SK-N-SH (cell line): ENCODE data around the gene TROAP. TPM values are rescaled to one million over a fixed set of nuclear protein-coding genes. Genes with fewer than 3 reads are reported as not detected.

Source experiments
- CTCF ChIA-PET: fragments of 300-600, 350-600 bp; formaldehyde crosslinking; extraction: SDS; loops from one replicate; lab custom pipeline; 2021; lab: Yijun Ruan, JAX
- POLR2A ChIA-PET: fragments of 350-600 bp; sonication (Branson Sonifier 250); formaldehyde crosslinking; extraction: SDS; loops from one replicate; lab custom pipeline; 2020; ENCODE audit warnings: antibody characterized with exemption, inconsistent platforms; lab: Yijun Ruan, JAX
- DNase-seq: peaks from one replicate; pipeline ENCODE4 v3.0.0; 2012
- H2AFZ ChIP-seq: fragments of 200-600 bp; sonication (generic); 2 replicates; pipeline ENCODE4 v1.8.1; 2016; ENCODE audit warnings: antibody characterized with exemption, mild to moderate bottlenecking, low read depth
- H3F3A ChIP-seq: fragments of 200-600 bp; sonication (generic); replicated peaks from 2 replicates; pipeline ENCODE3; 2016; ENCODE audit warnings: antibody characterized with exemption, mild to moderate bottlenecking; ENCODE audit not compliant: insufficient read depth
- H3K27ac ChIP-seq, 2 experiments: fragments of 200-500 bp in 1 of 2; fragments of 200-600 bp in 1 of 2; sonication (Bioruptor generic) in 1 of 2; sonication (generic), shearing (Covaris generic) in 1 of 2; 2 replicates each; pipeline versions ENCODE4 v1.5.1 to v1.6.1; 2014 to 2016; ENCODE audit warnings: low read depth in 2 of 2, inconsistent platforms in 1 of 2, low read length in 1 of 2, mild to moderate bottlenecking in 1 of 2, mixed read lengths in 1 of 2
- H3K27me3 ChIP-seq: fragments of 200-600 bp; sonication (generic), shearing (Covaris generic); 2 replicates; pipeline ENCODE4 v1.6.1; 2016; ENCODE audit warnings: mixed run types; ENCODE audit not compliant: insufficient read depth
- H3K36me3 ChIP-seq, 2 experiments: fragments of 200-500 bp in 1 of 2; fragments of 200-600 bp in 1 of 2; sonication (Bioruptor generic) in 1 of 2; sonication (generic) in 1 of 2; replicated peaks in 1 of 2; 2 replicates each; pipeline versions ENCODE3 to v1.5.1; 2014 to 2016; ENCODE audit warnings: low read length in 1 of 2, mild to moderate bottlenecking in 1 of 2; ENCODE audit not compliant: insufficient read depth in 2 of 2, control insufficient read depth in 1 of 2
- H3K4me1 ChIP-seq, 2 experiments: fragments of 200-500 bp in 1 of 2; fragments of 200-600 bp in 1 of 2; sonication (Bioruptor generic) in 1 of 2; sonication (generic), shearing (Covaris generic) in 1 of 2; 2 replicates each; pipeline versions ENCODE4 v1.5.1 to v1.6.1; 2014 to 2016; ENCODE audit warnings: low read depth in 1 of 2, low read length in 1 of 2, mixed run types in 1 of 2; ENCODE audit not compliant: insufficient read depth in 2 of 2, control insufficient read depth in 1 of 2
- H3K4me2 ChIP-seq: fragments of 200-600 bp; sonication (generic), shearing (Covaris generic); 2 replicates; pipeline ENCODE4 v1.6.1; 2017; ENCODE audit warnings: mixed run types
- H3K4me3 ChIP-seq, 2 experiments: fragments of 200-500 bp in 1 of 2; fragments of 200-600 bp in 1 of 2; sonication (Bioruptor generic) in 1 of 2; sonication (generic), shearing (Covaris generic) in 1 of 2; 2 replicates each; pipeline versions ENCODE4 v1.5.1 to v1.8.1; 2014 to 2016; ENCODE audit warnings: low read depth in 2 of 2, inconsistent platforms in 1 of 2, low read length in 1 of 2, mild to moderate bottlenecking in 1 of 2, mixed read lengths in 1 of 2, moderate library complexity in 1 of 2
- H3K79me2 ChIP-seq: fragments of 200-600 bp; sonication (generic); 2 replicates; pipeline ENCODE4 v1.8.1; 2017; ENCODE audit warnings: mild to moderate bottlenecking; ENCODE audit not compliant: insufficient read depth
- H3K9ac ChIP-seq: fragments of 200-600 bp; sonication (generic); 2 replicates; pipeline ENCODE4 v1.6.1; 2017; ENCODE audit warnings: mixed run types
- H3K9me2 ChIP-seq: fragments of 200-600 bp; sonication (generic); 2 replicates; pipeline ENCODE4 v1.6.1; 2017; ENCODE audit warnings: mixed run types
- H3K9me3 ChIP-seq: fragments of 200-600 bp; sonication (generic); 2 replicates; pipeline ENCODE4 v1.6.1; 2017; ENCODE audit warnings: mixed run types, mild to moderate bottlenecking, moderate library complexity
- H4K20me1 ChIP-seq: fragments of 200-600 bp; sonication (generic); 2 replicates; pipeline ENCODE4 v1.6.1; 2017; ENCODE audit warnings: mild to moderate bottlenecking, mixed run types; ENCODE audit not compliant: insufficient read depth
- CHD2 ChIP-seq: fragments of 150-350 bp; IDR thresholded peaks from 2 replicates; pipeline ENCODE4 v1.6.1; 2018; ENCODE audit warnings: low read length; ENCODE audit not compliant: partially characterized antibody
- EP300 ChIP-seq, 2 experiments: IDR thresholded peaks; 2 replicates each; pipeline versions ENCODE4 v1.4.0 to v1.6.1; 2012; ENCODE audit warnings: borderline replicate concordance in 1 of 2, low read depth in 1 of 2, low read length in 1 of 2
- EZH2phosphoT487 ChIP-seq: fragments of 200-600 bp; sonication (generic); IDR thresholded peaks from 2 replicates; pipeline ENCODE4 v1.6.1; 2017; ENCODE audit warnings: low read depth, mixed run types, mild to moderate bottlenecking, antibody characterized with exemption, moderate library complexity, borderline replicate concordance
- FOSL2 ChIP-seq: IDR thresholded peaks from 2 replicates; pipeline ENCODE4 v1.4.0; 2012; ENCODE audit warnings: low read depth, mild to moderate bottlenecking, moderate library complexity, borderline replicate concordance
- FOXM1 ChIP-seq: IDR thresholded peaks from 2 replicates; pipeline ENCODE4 v1.4.0; 2012; ENCODE audit warnings: low read depth, mild to moderate bottlenecking
- GABPA ChIP-seq: IDR thresholded peaks from 2 replicates; pipeline ENCODE4 v1.4.0; 2012; ENCODE audit warnings: low read depth, mild to moderate bottlenecking
- GATA2 ChIP-seq: sonication (generic); formaldehyde crosslinking; IDR thresholded peaks from 2 replicates; pipeline ENCODE4 v1.5.0; 2020; ENCODE audit warnings: mild to moderate bottlenecking, missing genetic modification reagents
- MEF2A ChIP-seq: IDR thresholded peaks from 2 replicates; pipeline ENCODE4 v1.4.0; 2012; ENCODE audit warnings: low read depth, borderline replicate concordance
- MXI1 ChIP-seq: IDR thresholded peaks from 2 replicates; pipeline ENCODE4 v1.6.1; 2012; ENCODE audit warnings: mild to moderate bottlenecking, low read depth, low read length, improper control_type of control experiment
- NRF1 ChIP-seq: IDR thresholded peaks from 2 replicates; pipeline ENCODE4 v1.6.1; 2012; ENCODE audit warnings: low read depth, mild to moderate bottlenecking, low read length
- POLR2AphosphoS5 ChIP-seq: IDR thresholded peaks from 2 replicates; pipeline ENCODE4 v1.6.1; 2012; ENCODE audit warnings: low read depth, low read length
- RCOR1 ChIP-seq: fragments of 150-350 bp; IDR thresholded peaks from 2 replicates; pipeline ENCODE4 v1.6.1; 2017; ENCODE audit warnings: antibody characterized with exemption, low read length
- RFX5 ChIP-seq: IDR thresholded peaks from 2 replicates; pipeline ENCODE4 v1.6.1; 2012; ENCODE audit warnings: mild to moderate bottlenecking, improper control_type of control experiment, low read length
- RXRA ChIP-seq: IDR thresholded peaks from 2 replicates; pipeline ENCODE4 v1.4.0; 2012; ENCODE audit warnings: low read depth, mild to moderate bottlenecking, borderline replicate concordance
- SIN3A ChIP-seq: IDR thresholded peaks from 2 replicates; pipeline ENCODE4 v1.6.1; 2012; ENCODE audit warnings: low read depth, mild to moderate bottlenecking, low read length, moderate library complexity, borderline replicate concordance
- SMC3 ChIP-seq: IDR thresholded peaks from 2 replicates; pipeline ENCODE4 v1.6.1; 2012; ENCODE audit warnings: low read depth, low read length, improper control_type of control experiment
- TAF1 ChIP-seq: IDR thresholded peaks from 2 replicates; pipeline ENCODE4 v1.6.1; 2012; ENCODE audit warnings: low read depth, mild to moderate bottlenecking, low read length, moderate library complexity, borderline replicate concordance
- TEAD4 ChIP-seq: IDR thresholded peaks from 2 replicates; pipeline ENCODE4 v1.4.0; 2012; ENCODE audit warnings: mild to moderate bottlenecking, borderline replicate concordance; ENCODE audit not compliant: insufficient read depth
- YY1 ChIP-seq: IDR thresholded peaks from 2 replicates; pipeline ENCODE4 v1.4.0; 2012; ENCODE audit warnings: low read depth, mild to moderate bottlenecking
- WGBS: methylation state at CpG from one replicate; pipeline ENCODE4 v1.1.6; 2017; ENCODE audit warnings: low lambda C conversion rate; 5-methylcytosine and 5-hydroxymethylcytosine counted together
- polyA plus RNA-seq, 3 experiments: library from polyadenylated mRNA; depleted of rRNA; stranded (reverse); fragments of >200 nt; gene quantifications; 2 replicates each; pipeline ENCODE4 v1.2.3, GENCODE V29; 2012
- TF ChIP-seq, protein P1 (sequence below): IDR thresholded peaks from 2 replicates; pipeline ENCODE4 v1.4.0; 2012; ENCODE audit warnings: low read depth, borderline replicate concordance
- TF ChIP-seq, protein P2 (sequence below): IDR thresholded peaks from 2 replicates; pipeline ENCODE4; 2012
- TF ChIP-seq, protein P3 (sequence below): IDR thresholded peaks from 2 replicates; pipeline ENCODE4 v1.4.0; 2012; ENCODE audit warnings: low read depth, borderline replicate concordance
- TF ChIP-seq, protein P4 (sequence below): fragments of 200-600 bp; sonication (generic); IDR thresholded peaks from 2 replicates; pipeline ENCODE4 v1.6.1; 2017; ENCODE audit warnings: antibody characterized with exemption, mild to moderate bottlenecking, moderate library complexity
- TF ChIP-seq, protein P5 (sequence below): fragments of 150-350 bp; IDR thresholded peaks from 2 replicates; pipeline ENCODE4 v1.6.1; 2017; ENCODE audit warnings: antibody characterized with exemption, low read length, low read depth, borderline replicate concordance

TROAP gene
- polyA plus RNA-seq, 1 of the 3 experiments (the other 2 are of a cell fraction), result 26.2 TPM

DNA sequence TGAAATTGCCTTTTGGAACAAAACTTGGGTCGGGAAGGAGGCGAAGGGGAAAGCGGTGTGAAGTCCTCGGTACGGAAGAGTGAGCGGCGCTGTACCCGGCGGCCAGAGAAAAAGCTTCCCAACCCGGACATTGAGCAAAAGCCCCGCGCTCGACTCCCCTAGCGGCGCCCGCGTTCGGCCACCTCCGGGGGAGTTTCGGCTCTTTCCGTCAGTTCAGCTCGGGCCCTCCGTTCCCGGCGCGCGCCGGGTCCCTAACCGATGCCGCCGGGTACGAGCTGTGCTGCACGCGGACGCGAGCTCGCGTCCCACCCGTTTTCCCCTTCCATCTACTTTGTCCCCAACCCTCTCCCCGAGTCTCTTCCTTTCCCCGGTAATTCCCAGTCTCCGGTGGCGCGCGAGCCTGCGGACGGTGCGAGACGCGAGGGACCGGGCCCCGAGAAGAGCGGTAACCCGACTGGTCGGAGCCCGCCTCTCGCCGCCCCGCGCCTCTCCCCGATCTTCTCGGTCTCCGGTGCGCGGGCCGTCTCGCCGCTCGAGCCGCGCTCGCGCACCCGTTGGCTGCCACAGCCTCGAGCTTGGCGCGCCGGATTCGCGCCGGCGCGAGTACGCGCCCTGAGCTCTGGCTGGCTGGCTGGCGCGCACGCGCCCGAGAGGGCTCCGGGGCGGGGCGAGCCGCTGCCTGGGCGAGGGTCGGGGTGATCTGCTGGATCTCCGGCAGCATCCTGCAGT lies 43.8 kb downstream of the TROAP start:
- Histone ChIP-seq H3K9ac (peak overlapping the region; percentile 98), H3K36me3 (peaks cover 0 to 17% of the 10 kb centered on the region in 2 experiments), H3K4me3 (peak overlapping the region; percentile 79 to 91), H3K4me2 (peak overlapping the region; percentile 82), H3F3A (peaks cover 25% of the 10 kb centered on the region), H3K79me2 (peaks cover 50% of the 10 kb centered on the region), H3K27ac (peak overlapping the region; percentile 90 to 95), H3K4me1 (peaks cover 3 to 6% of the 10 kb centered on the region in 2 experiments; a peak in 3 of 4 replicates), H3K9me2 (no peaks in the 10 kb centered on the region), H3K27me3 (no peaks in the 10 kb centered on the region), H4K20me1 (peaks cover 29% of the 10 kb centered on the region), H3K9me3 (no peaks in the 10 kb centered on the region), H2AFZ (peak overlapping the region; percentile 77)
- ChIA-PET CTCF (interaction anchor here (0.7 to 16.8 kb wide), 11 partner anchors 9 to 213 kb away, joined by 3 to 617 read pairs (median 8); partner anchors contain the start of genes C1QL4, DNAJC22, KCNH3 and TROAP), POLR2A (interaction anchor here (0.9 to 1.6 kb wide), 11 partner anchors 8 to 237 kb away, joined by 3 to 11 read pairs (median 4); partner anchors contain the start of genes TROAP and TUBA1B)
- DNase-seq, result peak; percentile 98
- 1% methylated on average over 40 of the region's 97 CpGs for WGBS
- TF ChIP-seq, protein P1, sequence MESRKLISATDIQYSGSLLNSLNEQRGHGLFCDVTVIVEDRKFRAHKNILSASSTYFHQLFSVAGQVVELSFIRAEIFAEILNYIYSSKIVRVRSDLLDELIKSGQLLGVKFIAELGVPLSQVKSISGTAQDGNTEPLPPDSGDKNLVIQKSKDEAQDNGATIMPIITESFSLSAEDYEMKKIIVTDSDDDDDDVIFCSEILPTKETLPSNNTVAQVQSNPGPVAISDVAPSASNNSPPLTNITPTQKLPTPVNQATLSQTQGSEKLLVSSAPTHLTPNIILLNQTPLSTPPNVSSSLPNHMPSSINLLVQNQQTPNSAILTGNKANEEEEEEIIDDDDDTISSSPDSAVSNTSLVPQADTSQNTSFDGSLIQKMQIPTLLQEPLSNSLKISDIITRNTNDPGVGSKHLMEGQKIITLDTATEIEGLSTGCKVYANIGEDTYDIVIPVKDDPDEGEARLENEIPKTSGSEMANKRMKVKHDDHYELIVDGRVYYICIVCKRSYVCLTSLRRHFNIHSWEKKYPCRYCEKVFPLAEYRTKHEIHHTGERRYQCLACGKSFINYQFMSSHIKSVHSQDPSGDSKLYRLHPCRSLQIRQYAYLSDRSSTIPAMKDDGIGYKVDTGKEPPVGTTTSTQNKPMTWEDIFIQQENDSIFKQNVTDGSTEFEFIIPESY, result no peak
- TF ChIP-seq, protein P2, sequence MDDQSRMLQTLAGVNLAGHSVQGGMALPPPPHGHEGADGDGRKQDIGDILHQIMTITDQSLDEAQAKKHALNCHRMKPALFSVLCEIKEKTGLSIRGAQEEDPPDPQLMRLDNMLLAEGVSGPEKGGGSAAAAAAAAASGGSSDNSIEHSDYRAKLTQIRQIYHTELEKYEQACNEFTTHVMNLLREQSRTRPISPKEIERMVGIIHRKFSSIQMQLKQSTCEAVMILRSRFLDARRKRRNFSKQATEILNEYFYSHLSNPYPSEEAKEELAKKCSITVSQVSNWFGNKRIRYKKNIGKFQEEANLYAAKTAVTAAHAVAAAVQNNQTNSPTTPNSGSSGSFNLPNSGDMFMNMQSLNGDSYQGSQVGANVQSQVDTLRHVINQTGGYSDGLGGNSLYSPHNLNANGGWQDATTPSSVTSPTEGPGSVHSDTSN, result no peak
- TF ChIP-seq SMC3 (no peak), YY1 (peak; percentile 46; the same call in 1 of the 2 replicates), EZH2phosphoT487 (no peak), RFX5 (0 out of 2 replicates have a peak, but pooled peaks have one; percentile 38), RXRA (0 out of 2 replicates have a peak, but pooled peaks have one; percentile 24), TAF1 (peak; percentile 96; the same call in 1 of the 2 replicates), GABPA (no peak), MEF2A (no peak), CHD2 (peak; percentile 47), NRF1 (peak; percentile 92), SIN3A (0 out of 2 replicates have a peak, but pooled peaks have one; percentile 8), GATA2 (CRISPR knock-in tag) (no peak), TEAD4 (no peak), POLR2AphosphoS5 (peak; percentile 36), FOSL2 (no peak), RCOR1 (no peak), FOXM1 (no peak), MXI1 (peak; percentile 68), EP300 (IDR thresholded peaks at IDR 0.05; ENCODE audit: borderline replicate concordance in 1 of 2, low read depth in 1 of 2, low read length in 1 of 2) (peak in 1 of 2 experiments; percentile 15; a peak in 1 of 4 replicates)
- TF ChIP-seq, protein P3, sequence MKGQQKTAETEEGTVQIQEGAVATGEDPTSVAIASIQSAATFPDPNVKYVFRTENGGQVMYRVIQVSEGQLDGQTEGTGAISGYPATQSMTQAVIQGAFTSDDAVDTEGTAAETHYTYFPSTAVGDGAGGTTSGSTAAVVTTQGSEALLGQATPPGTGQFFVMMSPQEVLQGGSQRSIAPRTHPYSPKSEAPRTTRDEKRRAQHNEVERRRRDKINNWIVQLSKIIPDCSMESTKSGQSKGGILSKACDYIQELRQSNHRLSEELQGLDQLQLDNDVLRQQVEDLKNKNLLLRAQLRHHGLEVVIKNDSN, result no peak
- TF ChIP-seq, protein P4, sequence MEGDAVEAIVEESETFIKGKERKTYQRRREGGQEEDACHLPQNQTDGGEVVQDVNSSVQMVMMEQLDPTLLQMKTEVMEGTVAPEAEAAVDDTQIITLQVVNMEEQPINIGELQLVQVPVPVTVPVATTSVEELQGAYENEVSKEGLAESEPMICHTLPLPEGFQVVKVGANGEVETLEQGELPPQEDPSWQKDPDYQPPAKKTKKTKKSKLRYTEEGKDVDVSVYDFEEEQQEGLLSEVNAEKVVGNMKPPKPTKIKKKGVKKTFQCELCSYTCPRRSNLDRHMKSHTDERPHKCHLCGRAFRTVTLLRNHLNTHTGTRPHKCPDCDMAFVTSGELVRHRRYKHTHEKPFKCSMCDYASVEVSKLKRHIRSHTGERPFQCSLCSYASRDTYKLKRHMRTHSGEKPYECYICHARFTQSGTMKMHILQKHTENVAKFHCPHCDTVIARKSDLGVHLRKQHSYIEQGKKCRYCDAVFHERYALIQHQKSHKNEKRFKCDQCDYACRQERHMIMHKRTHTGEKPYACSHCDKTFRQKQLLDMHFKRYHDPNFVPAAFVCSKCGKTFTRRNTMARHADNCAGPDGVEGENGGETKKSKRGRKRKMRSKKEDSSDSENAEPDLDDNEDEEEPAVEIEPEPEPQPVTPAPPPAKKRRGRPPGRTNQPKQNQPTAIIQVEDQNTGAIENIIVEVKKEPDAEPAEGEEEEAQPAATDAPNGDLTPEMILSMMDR, result peak; percentile 37
- TF ChIP-seq, protein P5, sequence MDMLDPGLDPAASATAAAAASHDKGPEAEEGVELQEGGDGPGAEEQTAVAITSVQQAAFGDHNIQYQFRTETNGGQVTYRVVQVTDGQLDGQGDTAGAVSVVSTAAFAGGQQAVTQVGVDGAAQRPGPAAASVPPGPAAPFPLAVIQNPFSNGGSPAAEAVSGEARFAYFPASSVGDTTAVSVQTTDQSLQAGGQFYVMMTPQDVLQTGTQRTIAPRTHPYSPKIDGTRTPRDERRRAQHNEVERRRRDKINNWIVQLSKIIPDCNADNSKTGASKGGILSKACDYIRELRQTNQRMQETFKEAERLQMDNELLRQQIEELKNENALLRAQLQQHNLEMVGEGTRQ, result no peak
